GM12878 (cell line): ENCODE data around the gene CARD11. TPM values are rescaled to one million over a fixed set of nuclear protein-coding genes. Genes with fewer than 3 reads are reported as not detected.
A peak's percentile ranks its signal among the peaks of the same experiment; 100 is the strongest.

ENCODE experiments used
- ATAC-seq: fragments of 200-7000 bp; cut with Tn5 transposase; 3 replicates; pipeline ENCODE4 v1.9.1; 2020; ENCODE audit warnings: mild to moderate bottlenecking, moderate library complexity
- BruUV-seq: library from RNA; stranded (reverse); fragments of 400-500 nt; replicated peaks from 2 replicates; lab custom pipeline; 2021; lab: Mats Ljungman, UMichigan
- CTCF ChIA-PET: fragments of 300-600 bp; sonication (Branson Sonifier 250); formaldehyde crosslinking; extraction: SDS; loops from one replicate; lab custom pipeline; 2021; ENCODE audit warnings: inconsistent platforms; lab: Yijun Ruan, JAX
- POLR2A ChIA-PET: fragments of 350-600 bp; formaldehyde crosslinking; extraction: SDS; loops from one replicate; lab custom pipeline; 2021; ENCODE audit warnings: inconsistent platforms; lab: Charles Lee
- RAD21 ChIA-PET: fragments of 300-600 bp; sonication (Branson Sonifier 250); formaldehyde crosslinking; loops from one replicate; lab custom pipeline; 2023; ENCODE audit warnings: antibody characterized with exemption; ENCODE audit not compliant: unreplicated experiment; lab: Charles Lee
- SMC1A ChIA-PET: fragments of 300-600 bp; sonication (Branson Sonifier 250); formaldehyde crosslinking; loops from one replicate; lab custom pipeline; 2023; ENCODE audit not compliant: unreplicated experiment, uncharacterized antibody; lab: Charles Lee
- DNase-seq: peaks from one replicate; pipeline ENCODE4 v3.0.0-alpha.2; 2011; ENCODE audit warnings: low read depth, low spot score
- FAIRE-seq: peaks from 3 replicates; lab custom pipeline; 2011; peaks lifted over from hg19 to GRCh38; lab: Jason Lieb, UNC
- H2AFZ ChIP-seq: 2 replicates; pipeline ENCODE4 v1.6.0; 2011; ENCODE audit warnings: low read depth, low read length, control low read depth; ENCODE audit not compliant: control insufficient read depth
- H3K27ac ChIP-seq: 2 replicates; pipeline ENCODE4 v1.5.1; 2011; ENCODE audit warnings: control low read depth; ENCODE audit not compliant: control insufficient read depth, insufficient read depth
- H3K27me3 ChIP-seq, 2 experiments: replicated peaks in 1 of 2; 2 replicates each; pipeline versions ENCODE4 v1.6.0 to v1.6.1; 2011; ENCODE audit warnings: low read length in 1 of 2; ENCODE audit not compliant: control insufficient read depth in 2 of 2, insufficient read depth in 2 of 2
- H3K36me3 ChIP-seq, 2 experiments: 2 replicates each; pipeline ENCODE4 v1.5.1; 2011; ENCODE audit warnings: low read length in 1 of 2; ENCODE audit not compliant: control insufficient read depth in 2 of 2, insufficient read depth in 2 of 2
- H3K4me1 ChIP-seq: 2 replicates; pipeline ENCODE4 v1.6.1; 2011; ENCODE audit warnings: mild to moderate bottlenecking, low read length, moderate library complexity, mixed read lengths; ENCODE audit not compliant: control insufficient read depth, insufficient read depth
- H3K4me2 ChIP-seq: 2 replicates; pipeline ENCODE4 v1.6.0; 2011; ENCODE audit warnings: control low read depth; ENCODE audit not compliant: control insufficient read depth, insufficient read depth
- H3K4me3 ChIP-seq: fragments of 200-600 bp; sonication (generic); 2 replicates; pipeline ENCODE4 v1.5.1; 2016
- H3K79me2 ChIP-seq: 2 replicates; pipeline ENCODE4 v1.6.0; 2011; ENCODE audit warnings: low read length; ENCODE audit not compliant: control insufficient read depth, insufficient read depth
- H3K9ac ChIP-seq: 2 replicates; pipeline ENCODE4 v1.8.0; 2011; ENCODE audit warnings: low read length, control low read depth, mixed read lengths; ENCODE audit not compliant: control insufficient read depth, insufficient read depth
- H3K9me3 ChIP-seq: replicated peaks from 3 replicates; pipeline ENCODE4 v1.5.1; 2011; ENCODE audit warnings: mild to moderate bottlenecking, low read length; ENCODE audit not compliant: control insufficient read depth, insufficient read depth
- H4K20me1 ChIP-seq: 2 replicates; pipeline ENCODE4 v1.6.0; 2011; ENCODE audit not compliant: control insufficient read depth, insufficient read depth
- CEBPB ChIP-seq, 2 experiments: fragments of 150-350 bp in 1 of 2; IDR thresholded peaks; 2 replicates each; pipeline ENCODE4 v1.6.1; 2012 to 2014; ENCODE audit warnings: low read depth in 2 of 2, low read length in 2 of 2, borderline replicate concordance in 1 of 2, inconsistent platforms in 1 of 2
- CREM ChIP-seq: IDR thresholded peaks from 2 replicates; pipeline ENCODE4 v1.6.1; 2014; ENCODE audit warnings: antibody characterized with exemption, low read depth
- EGR1 ChIP-seq, 2 experiments: IDR thresholded peaks; 1 replicate in 1 of 2; 2 replicates in 1 of 2; pipeline ENCODE4 v1.6.1; 2011 to 2012; ENCODE audit warnings: low read depth in 2 of 2, low read length in 2 of 2, borderline replicate concordance in 1 of 2, mild to moderate bottlenecking in 1 of 2, moderate library complexity in 1 of 2
- GATAD2B ChIP-seq: fragments of 450-650 bp; conservative IDR thresholded peaks from 2 replicates; pipeline ENCODE4 v1.6.1; 2017; ENCODE audit warnings: low read depth, mild to moderate bottlenecking, moderate library complexity
- MLLT1 ChIP-seq: fragments of 450-650 bp; IDR thresholded peaks from 2 replicates; pipeline ENCODE4 v1.6.1; 2016; ENCODE audit warnings: mild to moderate bottlenecking
- RUNX3 ChIP-seq: IDR thresholded peaks from 2 replicates; pipeline ENCODE4 v1.6.1; 2012; ENCODE audit warnings: low read length, inconsistent platforms
- SMAD5 ChIP-seq: IDR thresholded peaks from 2 replicates; pipeline ENCODE4 v1.6.1; 2016; ENCODE audit warnings: antibody characterized with exemption, low read depth
- ZBTB40 ChIP-seq: fragments of 450-650 bp; IDR thresholded peaks from 2 replicates; pipeline ENCODE4 v1.6.1; 2016; ENCODE audit warnings: mild to moderate bottlenecking, moderate library complexity, borderline replicate concordance
- ZNF274 ChIP-seq: IDR thresholded peaks from one replicate; pipeline ENCODE4 v1.8.0; 2011; ENCODE audit not compliant: insufficient read length, insufficient read depth
- WGBS: methylation state at CpG from one replicate; pipeline ENCODE4 v1.1.6; 2016; ENCODE audit warnings: low lambda C conversion rate; ENCODE audit not compliant: insufficient replicate concordance, insufficient coverage; ENCODE audit errors: missing lambda C conversion rate; 5-methylcytosine and 5-hydroxymethylcytosine counted together
- in situ Hi-C: fragments of 300-500 bp; cut with MboI; formaldehyde crosslinking; loops from 9 replicates; pipeline ENCODE4 v1.14.3; 2018; ENCODE audit warnings: mixed read lengths
- intact Hi-C: fragments of 100-400 bp; cut with micrococcal nuclease; formaldehyde crosslinking; loops from one replicate; pipeline ENCODE4 v1.14.2; 2022; ENCODE audit not compliant: unreplicated experiment
- polyA plus RNA-seq, 11 experiments: library from polyadenylated mRNA; depleted of rRNA in 4 of 11; unstranded in 6 of 11; stranded (reverse) in 5 of 11; fragments of >200 nt; fragmentation: Nextera tagmentation in 4 of 11; fragmentation: Illumina TruSeq in 1 of 11; extraction: Ambion mirVana in 4 of 11; extraction: Trizol in 1 of 11; gene quantifications; 1 replicate in 1 of 11; 2 replicates in 10 of 11; pipeline versions ENCODE4 v1.2.1 to v1.2.3, GENCODE V29; 2011 to 2016; ENCODE audit warnings: inconsistent platforms in 2 of 11, missing spikeins in 2 of 11, low read depth in 1 of 11
- total RNA-seq, 4 experiments: library from RNA; depleted of rRNA in 3 of 4; stranded (reverse); fragments of >200 nt in 3 of 4; fragmentation: Illumina TruSeq in 1 of 4; extraction: Trizol in 1 of 4; gene quantifications; 2 replicates each; pipeline versions ENCODE4 v1.2.1 to v1.2.3, GENCODE V29; 2013 to 2021

The CARD11 gene
- total and polyA plus RNA-seq, 10 of the 15 experiments (the other 5 are each of a cell fraction or from before 2014, with no cell fraction given), result 0.27 to 72.0 (median 28.4) TPM

DNA sequence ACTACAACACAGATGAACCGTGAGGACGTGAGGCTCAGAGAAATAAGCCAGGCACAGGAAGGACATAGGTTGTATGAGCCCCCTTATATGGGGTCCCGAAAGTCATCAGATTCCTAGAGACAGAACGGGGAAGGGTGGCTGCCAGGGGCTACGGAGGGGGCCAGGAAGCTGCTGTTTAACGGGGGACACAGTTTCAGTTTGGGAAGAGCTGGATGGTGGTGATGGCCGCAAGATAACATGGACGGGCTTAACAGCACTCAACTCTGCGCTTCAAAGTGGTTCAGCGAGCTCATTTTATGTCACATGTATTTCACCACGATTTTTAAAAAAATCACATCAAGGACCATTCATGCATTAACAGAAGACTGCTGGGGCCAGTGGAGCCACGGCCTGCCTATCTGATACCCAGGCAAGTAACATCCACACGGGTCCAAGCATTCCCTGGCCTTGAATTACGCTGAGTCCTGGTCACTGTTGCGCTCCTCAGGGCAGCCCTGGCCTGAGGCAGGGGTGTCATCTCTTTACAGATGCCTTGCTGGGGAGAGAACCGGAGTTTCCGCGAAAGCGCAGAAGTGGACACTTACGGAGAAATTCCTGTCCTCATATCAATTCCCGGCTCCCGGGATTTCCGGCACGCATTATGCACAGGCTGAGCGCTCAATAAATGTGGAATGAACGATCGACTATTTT is 1.5 kb downstream of the CARD11 start:
- WGBS, result 59% methylated on average over 27 of the region's 27 CpGs
- intact Hi-C loops, result loop anchor here (1.0 to 5.0 kb wide), 3 partner anchors 63 to 177 kb away; no protein-coding TSS in a partner anchor
- H3K36me3 ChIP-seq, result 0 out of 4 replicates have a peak, but pooled peaks cover 0 to under 1% of the 10 kb centered on the region in 2 experiments
- no peak for FAIRE-seq
- CTCF ChIA-PET, result interaction anchor here (0.6 to 7.3 kb wide), 8 partner anchors 22 to 1647 kb away, joined by 3 to 61 read pairs (median 6); no protein-coding TSS in a partner anchor
- H3K4me3 ChIP-seq, result peak overlapping the region; percentile 100
- SMC1A ChIA-PET, result interaction anchor here (0.7 to 3.2 kb wide), 11 partner anchors 20 to 148 kb away, joined by 3 to 22 read pairs (median 9); no protein-coding TSS in a partner anchor
- H3K27me3 ChIP-seq, result no peaks in the 10 kb centered on the region
- peak overlapping the region; percentile 33; the same call in 1 of the 2 replicates for H2AFZ ChIP-seq
- peak overlapping the region; percentile 97 for H3K4me2 ChIP-seq
- no TSS peak for BruUV-seq
- ATAC-seq, result peak; percentile 11
- POLR2A ChIA-PET, result interaction anchor here (0.6 to 3.5 kb wide), 6 partner anchors 20 to 101 kb away, joined by 3 to 13 read pairs (median 4); no protein-coding TSS in a partner anchor
- TF ChIP-seq CREM, result no peak
- 0 out of 3 replicates have a peak, but pooled peaks of 1 of the 2 experiments have one; percentile 6 for TF ChIP-seq EGR1 (IDR thresholded peaks at IDR 0.05; ENCODE audit: borderline replicate concordance in 1 of 2, low read depth in 2 of 2, low read length in 2 of 2)
- TF ChIP-seq CEBPB (IDR thresholded peaks at IDR 0.05; ENCODE audit: borderline replicate concordance in 1 of 2, low read depth in 2 of 2, low read length in 2 of 2), result no peak
- no peak for TF ChIP-seq RUNX3
- TF ChIP-seq ZNF274, result no peak
- peak; percentile 81; the same call in 1 of the 2 replicates for TF ChIP-seq MLLT1
- no peak for TF ChIP-seq SMAD5
- 0 out of 2 replicates have a peak, but pooled peaks have one; percentile 19 for TF ChIP-seq GATAD2B
- TF ChIP-seq ZBTB40, result 0 out of 2 replicates have a peak, but pooled peaks have one; percentile 27
- RAD21 ChIA-PET, result interaction anchor here (0.9 to 6.1 kb wide), 10 partner anchors 11 to 332 kb away, joined by 3 to 32 read pairs (median 4); no protein-coding TSS in a partner anchor
- DNase-seq, result no peak
- H3K9me3 ChIP-seq, result no peaks in the 10 kb centered on the region
- no peaks in the 10 kb centered on the region for H4K20me1 ChIP-seq
- peaks cover 48% of the 10 kb centered on the region for H3K79me2 ChIP-seq
- H3K4me1 ChIP-seq, result peaks cover 35% of the 10 kb centered on the region
- peak overlapping the region; percentile 78 for H3K9ac ChIP-seq
- H3K27ac ChIP-seq, result peak overlapping the region; percentile 69
- in situ Hi-C loops, result no loop called here
